ENCODE data around the gene NETO1.

NETO1 gene

DNA sequence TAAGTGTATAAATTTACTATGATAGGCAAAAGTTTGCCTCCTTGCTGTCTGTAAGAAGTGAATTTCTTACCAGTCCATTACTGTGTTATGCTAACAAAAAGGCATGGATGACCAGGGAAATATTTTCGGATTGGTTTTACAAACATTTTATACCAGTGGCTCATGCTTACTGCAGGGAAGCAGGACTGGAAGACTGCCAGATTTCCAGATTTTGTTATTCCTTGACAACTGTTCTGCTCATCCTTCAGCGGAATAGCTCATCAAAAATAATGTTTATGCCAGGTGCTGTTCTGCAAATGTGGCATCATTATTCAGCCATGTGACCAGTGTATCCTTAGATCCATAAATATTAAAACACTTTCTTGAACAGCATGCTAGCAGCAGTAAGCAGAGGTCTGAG lies 40.4 kb upstream of the NETO1 start:
- no peak for TF ChIP-seq ZNF24 (tag by site-specific recombination; IDR thresholded peaks at IDR 0.05)
- TF ChIP-seq, protein P1, sequence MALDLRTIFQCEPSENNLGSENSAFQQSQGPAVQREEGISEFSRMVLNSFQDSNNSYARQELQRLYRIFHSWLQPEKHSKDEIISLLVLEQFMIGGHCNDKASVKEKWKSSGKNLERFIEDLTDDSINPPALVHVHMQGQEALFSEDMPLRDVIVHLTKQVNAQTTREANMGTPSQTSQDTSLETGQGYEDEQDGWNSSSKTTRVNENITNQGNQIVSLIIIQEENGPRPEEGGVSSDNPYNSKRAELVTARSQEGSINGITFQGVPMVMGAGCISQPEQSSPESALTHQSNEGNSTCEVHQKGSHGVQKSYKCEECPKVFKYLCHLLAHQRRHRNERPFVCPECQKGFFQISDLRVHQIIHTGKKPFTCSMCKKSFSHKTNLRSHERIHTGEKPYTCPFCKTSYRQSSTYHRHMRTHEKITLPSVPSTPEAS (tag by site-specific recombination; IDR thresholded peaks at IDR 0.05) = no peak
- no peak for TF ChIP-seq ZBTB21 (tag by site-specific recombination; IDR thresholded peaks at IDR 0.05)
- no peak for TF ChIP-seq REPIN1 (tag by site-specific recombination; IDR thresholded peaks at IDR 0.05; ENCODE audit: low read depth)
- TF ChIP-seq ZNF629 (tag by site-specific recombination; IDR thresholded peaks at IDR 0.05) = no peak
- TF ChIP-seq ZNF544 (tag by site-specific recombination; IDR thresholded peaks at IDR 0.05) = no peak
- no peak for TF ChIP-seq ZNF521 (tag by site-specific recombination; IDR thresholded peaks at IDR 0.05)
- no peak for TF ChIP-seq HOXA7 (CRISPR knock-in tag; IDR thresholded peaks at IDR 0.05; ENCODE audit: borderline replicate concordance)
- no peak for TF ChIP-seq ZSCAN23 (tag by site-specific recombination; IDR thresholded peaks at IDR 0.05)
- no peak for TF ChIP-seq ZNF394 (tag by site-specific recombination; IDR thresholded peaks at IDR 0.05; ENCODE audit: borderline replicate concordance)
- TF ChIP-seq ZXDB (tag by site-specific recombination; IDR thresholded peaks at IDR 0.05) = no peak
- no peak for TF ChIP-seq ZNF132 (tag by site-specific recombination; IDR thresholded peaks at IDR 0.05; ENCODE audit: borderline replicate concordance)
- no peak for TF ChIP-seq ZNF292 (tag by site-specific recombination; IDR thresholded peaks at IDR 0.05; ENCODE audit: borderline replicate concordance, low read depth)
- no peak for TF ChIP-seq ZBTB8A (tag by site-specific recombination; IDR thresholded peaks at IDR 0.05)
- no peak overlapping the region for H3K4me3 ChIP-seq (ENCODE audit: low read depth, low read length)
- H3K4me1 ChIP-seq (ENCODE audit: control insufficient read depth, insufficient read depth, low read length) = no peaks in the 10 kb centered on the region
- POLR2A ChIA-PET = no interaction called here
- no peaks in the 10 kb centered on the region for H3K36me3 ChIP-seq (ENCODE audit: control insufficient read depth in 2 of 2, insufficient read depth in 1 of 2, low read length in 2 of 2)
- H3K27ac ChIP-seq (ENCODE audit: extremely low read depth, low read depth, low read length) = no peak overlapping the region
- H3K9me3 ChIP-seq (ENCODE audit: control insufficient read depth, insufficient read depth, low read depth, low read length) = no peaks in the 10 kb centered on the region
- CTCF ChIA-PET = no interaction called here

GRCh38 chr18:72903033-72903432 lies 35.2 kb upstream of the NETO1 start:
- no peak overlapping the region for H3K27ac ChIP-seq (ENCODE audit: extremely low read depth, low read depth, low read length)
- ChIA-PET POLR2A (no interaction called here), CTCF (no interaction called here)
- H3K4me3 ChIP-seq (ENCODE audit: low read depth, low read length) = no peak overlapping the region
- H3K36me3 ChIP-seq (ENCODE audit: control insufficient read depth in 2 of 2, insufficient read depth in 1 of 2, low read length in 2 of 2) = no peaks in the 10 kb centered on the region
- no peak for TF ChIP-seq ZNF514 (tag by site-specific recombination; IDR thresholded peaks at IDR 0.05)
- TF ChIP-seq ZXDB (tag by site-specific recombination; IDR thresholded peaks at IDR 0.05) = no peak
- no peak for TF ChIP-seq ZNF132 (tag by site-specific recombination; IDR thresholded peaks at IDR 0.05; ENCODE audit: borderline replicate concordance)
- TF ChIP-seq ZNF558 (tag by site-specific recombination; IDR thresholded peaks at IDR 0.05) = no peak
- TF ChIP-seq ZFP37 (tag by site-specific recombination; IDR thresholded peaks at IDR 0.05) = no peak
- TF ChIP-seq ZNF701 (tag by site-specific recombination; IDR thresholded peaks at IDR 0.05) = no peak
- no peak for TF ChIP-seq ZNF600 (tag by site-specific recombination; IDR thresholded peaks at IDR 0.05)
- TF ChIP-seq ZIC2 (tag by site-specific recombination; IDR thresholded peaks at IDR 0.05) = no peak
- H3K4me1 ChIP-seq (ENCODE audit: control insufficient read depth, insufficient read depth, low read length) = no peaks in the 10 kb centered on the region
- H3K9me3 ChIP-seq (ENCODE audit: control insufficient read depth, insufficient read depth, low read depth, low read length) = no peaks in the 10 kb centered on the region

DNA sequence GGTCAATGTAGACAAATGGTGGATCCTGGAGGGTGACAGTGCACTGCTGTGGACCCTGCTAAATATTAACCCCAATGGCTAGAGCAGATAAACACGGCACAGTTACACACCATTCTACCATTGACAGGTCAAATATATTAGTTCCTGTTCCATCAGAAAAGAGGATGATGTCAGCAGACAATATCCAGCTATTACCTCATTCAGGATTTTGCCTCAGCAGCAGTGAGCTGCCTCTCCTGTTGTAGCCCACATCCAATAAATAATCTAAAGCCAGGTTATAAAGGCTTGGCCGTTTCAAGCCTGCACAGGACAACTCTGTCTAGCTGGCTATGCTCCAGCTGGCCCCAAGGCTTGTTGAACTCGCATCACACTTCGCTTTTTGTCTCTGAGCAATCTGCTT lies 31.6 kb upstream of the NETO1 start:
- H3K4me1 ChIP-seq (ENCODE audit: control insufficient read depth, insufficient read depth, low read length) = no peaks in the 10 kb centered on the region
- no peak overlapping the region for H3K27ac ChIP-seq (ENCODE audit: extremely low read depth, low read depth, low read length)
- CTCF ChIA-PET = no interaction called here
- H3K36me3 ChIP-seq (ENCODE audit: control insufficient read depth in 2 of 2, insufficient read depth in 1 of 2, low read length in 2 of 2) = no peaks in the 10 kb centered on the region
- H3K9me3 ChIP-seq (ENCODE audit: control insufficient read depth, insufficient read depth, low read depth, low read length) = no peaks in the 10 kb centered on the region
- TF ChIP-seq ZFP41 (tag by site-specific recombination; IDR thresholded peaks at IDR 0.05; ENCODE audit: borderline replicate concordance) (no peak), MEIS1 (CRISPR knock-in tag; IDR thresholded peaks at IDR 0.05; ENCODE audit: borderline replicate concordance) (no peak), ZNF23 (tag by site-specific recombination; IDR thresholded peaks at IDR 0.05; ENCODE audit: borderline replicate concordance) (no peak), PRDM1 (tag by site-specific recombination; IDR thresholded peaks at IDR 0.05) (no peak), ZNF792 (tag by site-specific recombination; IDR thresholded peaks at IDR 0.05) (no peak), ZNF654 (tag by site-specific recombination; IDR thresholded peaks at IDR 0.05; ENCODE audit: low read depth) (no peak), KLF7 (tag by site-specific recombination; IDR thresholded peaks at IDR 0.05; ENCODE audit: borderline replicate concordance) (no peak), ZNF266 (tag by site-specific recombination; IDR thresholded peaks at IDR 0.05; ENCODE audit: low read depth) (no peak), ZNF133 (tag by site-specific recombination; IDR thresholded peaks at IDR 0.05) (no peak), ZNF776 (tag by site-specific recombination; IDR thresholded peaks at IDR 0.05; ENCODE audit: borderline replicate concordance) (no peak), ZNF701 (tag by site-specific recombination; IDR thresholded peaks at IDR 0.05) (no peak), SCRT2 (tag by site-specific recombination; IDR thresholded peaks at IDR 0.05) (no peak), ZNF221 (tag by site-specific recombination; IDR thresholded peaks at IDR 0.05; ENCODE audit: borderline replicate concordance) (no peak)
- POLR2A ChIA-PET = no interaction called here
- no peak overlapping the region for H3K4me3 ChIP-seq (ENCODE audit: low read depth, low read length)

All from HEK293 (cell line).